GM19035 (cell line): ENCODE results near the gene ZNF831.

Experiments
- ATAC-seq: cut with Tn5 transposase; IDR thresholded peaks from one replicate; pipeline ENCODE4 v1.9.1; 2021; ENCODE audit not compliant: unreplicated experiment

Gene ZNF831

GRCh38 chr20:59214073-59214472, 50.5 kb downstream of the ZNF831 start:
- ATAC-seq, result no peak

GRCh38 chr20:59214606-59215547, 51.3 kb downstream of the ZNF831 start:
- no peak for ATAC-seq

DNA sequence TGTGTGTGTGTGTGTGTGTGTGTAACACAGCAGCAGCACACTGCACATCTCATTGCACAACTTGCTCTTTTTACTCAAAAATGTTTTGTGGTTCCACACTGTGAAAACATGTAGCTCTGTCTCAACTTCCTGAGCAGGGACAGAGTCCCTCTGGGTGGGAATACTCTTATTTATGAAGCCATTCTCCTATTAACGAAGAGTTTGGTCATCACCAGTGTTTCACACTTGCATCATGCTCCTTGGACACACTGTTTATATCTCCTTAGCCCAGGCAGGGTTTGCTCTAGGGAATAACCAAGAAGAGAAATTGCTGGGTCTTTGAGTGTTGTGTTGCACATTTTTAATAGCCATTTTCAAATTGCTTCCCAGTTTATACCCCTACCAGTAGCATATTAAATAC, 53.6 kb downstream of the ZNF831 start:
- ATAC-seq, result no peak

DNA sequence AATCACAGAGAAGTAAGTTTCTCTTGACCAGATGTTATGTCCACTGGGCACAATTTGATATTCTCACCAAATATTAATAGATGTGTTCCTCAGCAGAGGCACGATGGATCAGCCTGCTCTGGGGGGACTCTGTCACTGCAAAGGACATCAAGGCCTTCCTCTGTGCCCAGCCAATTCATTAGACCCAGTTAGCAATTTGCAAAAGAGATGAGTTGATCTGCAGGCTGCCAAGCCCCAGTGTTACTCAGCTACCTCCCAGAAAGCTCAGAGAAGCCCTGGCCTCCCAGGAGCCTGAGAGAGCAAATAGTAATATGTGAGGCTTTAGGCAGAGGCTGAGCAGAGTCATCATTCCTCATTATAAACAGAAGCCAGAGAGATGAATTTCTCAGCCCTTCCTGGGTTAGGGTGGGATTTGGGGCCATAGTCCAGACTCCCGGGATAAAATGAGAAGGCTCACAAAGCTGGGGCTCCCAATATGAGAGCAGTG, 54.2 kb downstream of the ZNF831 start:
- ATAC-seq, result no peak

- no peak for ATAC-seq
Observed at GRCh38 chr20:59219211-59219610, 55.6 kb downstream of the ZNF831 start.

GRCh38 chr20:59220161-59220560, 56.5 kb downstream of the ZNF831 start:
- no peak for ATAC-seq

DNA sequence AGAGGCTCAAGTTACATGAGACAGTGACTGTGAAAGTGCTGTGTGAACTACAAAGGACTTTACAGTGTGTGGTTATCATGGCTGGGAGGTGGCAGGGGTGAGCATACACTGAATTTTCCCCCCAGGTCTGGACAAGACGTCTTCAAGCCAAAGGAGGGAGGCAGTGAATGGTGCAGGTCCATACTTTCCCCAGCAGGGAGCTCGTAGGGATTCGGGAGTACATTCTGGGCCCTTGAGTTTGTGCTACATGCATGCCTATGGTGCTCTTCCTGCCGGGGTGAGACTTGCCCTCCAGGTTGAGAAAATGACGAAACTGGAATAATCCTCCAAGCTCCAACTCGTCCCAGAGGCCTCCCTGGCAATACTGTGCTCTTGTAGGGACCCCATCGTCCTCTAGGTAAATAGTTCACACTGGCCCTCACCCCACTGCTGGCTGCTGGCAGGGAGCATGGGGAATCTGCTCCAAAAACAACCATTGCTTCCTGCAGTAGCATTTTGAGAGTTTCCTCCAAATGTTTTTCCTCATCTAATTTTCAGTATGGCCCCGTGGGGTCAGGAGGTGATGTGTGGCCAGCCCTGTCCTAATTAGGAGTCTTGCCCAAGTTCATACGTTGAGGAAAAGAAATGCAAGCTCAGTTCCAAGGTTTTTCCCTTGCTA, 57.6 kb downstream of the ZNF831 start:
- no peak for ATAC-seq

GRCh38 chr20:59221707-59222252, 58.2 kb downstream of the ZNF831 start:
- ATAC-seq, result no peak

- ATAC-seq, result peak; percentile 91
Observed at GRCh38 chr20:59222253-59223181, 58.9 kb downstream of the ZNF831 start.

GRCh38 chr20:59223182-59223601, 59.6 kb downstream of the ZNF831 start:
- ATAC-seq, result no peak

- ATAC-seq, result no peak
Observed at GRCh38 chr20:59223750-59224149, 60.1 kb downstream of the ZNF831 start.

- ATAC-seq, result no peak
Observed at GRCh38 chr20:59224236-59224635, 60.6 kb downstream of the ZNF831 start.

DNA sequence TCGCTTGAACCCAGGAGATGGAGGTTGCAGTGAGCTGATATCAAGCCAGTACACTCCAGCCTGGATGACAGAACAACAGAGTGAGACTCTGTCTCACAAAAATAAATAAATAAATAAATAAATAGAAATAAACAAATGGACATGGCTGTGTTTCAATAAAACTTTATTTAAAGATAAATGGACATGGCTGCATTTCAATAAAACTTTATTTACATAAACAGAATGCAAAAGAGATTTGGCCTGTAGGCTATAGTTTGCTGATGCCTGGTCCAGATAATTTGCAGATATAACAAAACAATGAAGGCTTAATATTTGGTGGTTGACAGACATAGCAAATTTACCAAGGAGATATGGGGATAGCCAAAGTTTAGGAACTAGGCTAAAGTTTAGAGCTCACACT, 66.8 kb downstream of the ZNF831 start:
- ATAC-seq, result no peak

GRCh38 chr20:59231124-59231804, 67.6 kb downstream of the ZNF831 start:
- no peak for ATAC-seq

DNA sequence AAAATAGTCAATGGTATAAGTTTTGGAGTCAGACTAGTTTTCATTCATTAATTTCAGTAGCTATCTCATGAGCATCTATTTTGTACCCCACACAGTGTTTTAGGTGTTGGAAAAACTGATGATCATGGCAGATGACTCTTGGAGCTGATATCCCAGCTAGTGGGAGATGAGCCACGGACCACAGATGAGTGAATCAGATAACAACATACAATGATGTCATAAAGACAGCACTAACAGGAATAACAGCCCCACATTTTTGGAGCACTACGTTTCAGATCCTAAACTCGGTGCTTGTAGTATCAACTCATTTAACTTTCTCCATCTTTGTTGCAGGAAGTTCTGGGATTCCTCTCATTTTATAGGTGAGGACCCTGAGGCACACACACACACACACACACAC, 69.0 kb downstream of the ZNF831 start:
- ATAC-seq, result no peak

- no peak for ATAC-seq
Observed at GRCh38 chr20:59235226-59235625, 71.6 kb downstream of the ZNF831 start.

DNA sequence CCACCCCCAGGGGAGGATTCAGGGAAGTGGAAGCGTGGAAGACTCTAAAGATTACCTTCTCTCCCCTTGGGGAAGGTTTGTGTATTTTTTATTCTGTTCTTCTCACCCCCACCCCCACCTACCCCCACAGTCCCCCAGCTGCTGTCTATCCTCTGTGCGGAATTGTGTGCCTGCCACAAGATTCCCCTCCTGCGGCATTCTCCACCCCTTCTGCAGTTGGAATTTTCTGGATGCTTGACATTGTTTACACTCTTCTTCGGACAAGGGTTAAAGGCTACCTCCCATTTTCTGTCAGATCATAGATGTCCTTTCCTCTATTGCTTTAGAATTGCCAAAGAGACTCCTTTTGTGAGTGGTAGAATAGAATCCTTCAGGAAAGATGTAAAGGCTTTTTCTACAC, 76.4 kb downstream of the ZNF831 start:
- no peak for ATAC-seq

DNA sequence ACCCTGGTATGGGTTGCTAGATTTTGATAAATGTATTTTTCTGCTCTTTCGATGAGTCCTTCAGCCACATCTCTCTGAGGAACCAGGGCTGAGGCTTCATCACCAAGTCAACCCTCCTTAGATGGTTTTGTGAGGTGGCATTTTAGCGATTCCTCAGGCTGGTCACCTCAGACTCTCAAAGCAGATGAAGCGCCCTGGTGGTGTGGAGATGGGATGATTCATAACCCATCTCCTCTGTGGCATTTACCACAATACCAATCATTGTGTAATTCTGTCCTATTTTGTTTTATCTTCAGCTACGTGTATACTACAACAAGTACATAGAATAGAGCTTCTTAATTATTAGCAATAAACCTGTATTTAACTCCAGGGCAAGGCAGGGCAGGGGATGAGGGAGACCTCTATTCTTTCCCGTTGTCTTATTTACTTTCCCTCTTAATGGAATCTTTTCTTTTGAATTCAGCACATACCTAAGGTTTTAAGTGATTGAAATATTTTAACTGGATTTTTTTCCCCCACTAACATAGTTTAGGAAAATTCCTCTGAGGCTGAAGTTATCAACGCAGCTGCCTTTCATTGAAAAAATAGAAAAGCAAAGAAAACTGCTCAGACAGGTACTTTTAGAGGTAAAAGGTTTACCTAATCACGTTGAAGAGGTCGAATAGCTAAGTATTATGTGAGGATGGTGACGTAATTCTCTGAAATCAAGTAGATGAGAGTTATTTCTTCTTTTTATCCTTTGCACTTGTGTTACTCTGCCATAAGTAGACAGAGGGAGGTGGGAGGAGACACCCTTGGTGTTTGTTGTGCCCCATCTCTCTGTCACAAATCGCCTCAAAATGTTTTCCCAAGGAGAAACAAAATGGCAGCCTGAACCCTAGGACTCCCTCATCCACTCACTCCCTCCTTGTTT, 79.3 kb downstream of the ZNF831 start:
- no peak for ATAC-seq
